ENCODE data around the gene GNB4. TPM values are rescaled to one million over a fixed set of nuclear protein-coding genes. Genes with fewer than 3 reads are reported as not detected.

GNB4 gene
- total RNA-seq, 4 donors from 2014 or later = 32.2 to 47.9 (median 36.3) TPM

GRCh38 chr3:179404307-179404706, 47.0 kb downstream of the GNB4 start:
- WGBS, 2 donors = 90 to 93% methylated on average over 2 of the region's 2 CpGs
- Histone ChIP-seq H3K36me3 (peaks cover 0 to 60% (median 0%) of the 10 kb centered on the region in 3 donors), H3K27ac (no peak overlapping the region), H3K9me3 (no peaks in the 10 kb centered on the region), H3K4me1 (peaks cover 0 to 7% (median 0%) of the 10 kb centered on the region in 4 donors), H3K4me3 (no peak overlapping the region), H3K27me3 (no peaks in the 10 kb centered on the region)
- no peak for DNase-seq (ENCODE audit: low spot score in 2 of 2)
- no peak for TF ChIP-seq POLR2A (IDR thresholded peaks at IDR 0.05)
- TF ChIP-seq, protein P1, sequence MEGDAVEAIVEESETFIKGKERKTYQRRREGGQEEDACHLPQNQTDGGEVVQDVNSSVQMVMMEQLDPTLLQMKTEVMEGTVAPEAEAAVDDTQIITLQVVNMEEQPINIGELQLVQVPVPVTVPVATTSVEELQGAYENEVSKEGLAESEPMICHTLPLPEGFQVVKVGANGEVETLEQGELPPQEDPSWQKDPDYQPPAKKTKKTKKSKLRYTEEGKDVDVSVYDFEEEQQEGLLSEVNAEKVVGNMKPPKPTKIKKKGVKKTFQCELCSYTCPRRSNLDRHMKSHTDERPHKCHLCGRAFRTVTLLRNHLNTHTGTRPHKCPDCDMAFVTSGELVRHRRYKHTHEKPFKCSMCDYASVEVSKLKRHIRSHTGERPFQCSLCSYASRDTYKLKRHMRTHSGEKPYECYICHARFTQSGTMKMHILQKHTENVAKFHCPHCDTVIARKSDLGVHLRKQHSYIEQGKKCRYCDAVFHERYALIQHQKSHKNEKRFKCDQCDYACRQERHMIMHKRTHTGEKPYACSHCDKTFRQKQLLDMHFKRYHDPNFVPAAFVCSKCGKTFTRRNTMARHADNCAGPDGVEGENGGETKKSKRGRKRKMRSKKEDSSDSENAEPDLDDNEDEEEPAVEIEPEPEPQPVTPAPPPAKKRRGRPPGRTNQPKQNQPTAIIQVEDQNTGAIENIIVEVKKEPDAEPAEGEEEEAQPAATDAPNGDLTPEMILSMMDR (IDR thresholded peaks at IDR 0.05) = no peak
- TF ChIP-seq EP300 (IDR thresholded peaks at IDR 0.05) = no peak

GRCh38 chr3:179402963-179403362, 48.3 kb downstream of the GNB4 start:
- no peak for TF ChIP-seq EP300 (IDR thresholded peaks at IDR 0.05)
- TF ChIP-seq, protein P1 (IDR thresholded peaks at IDR 0.05) = no peak
- TF ChIP-seq POLR2A (IDR thresholded peaks at IDR 0.05) = no peak
- WGBS, 2 donors = 62 to 75% methylated on average over 5 of the region's 5 CpGs
- H3K36me3 ChIP-seq = peaks cover 0 to 50% (median 0%) of the 10 kb centered on the region in 3 donors

GRCh38 chr3:179401561-179401960, 49.7 kb downstream of the GNB4 start:
- WGBS, 2 donors = 43 to 50% methylated on average over 3 of the region's 3 CpGs
- Histone ChIP-seq H3K9me3 (no peaks in the 10 kb centered on the region), H3K27ac (no peak overlapping the region), H3K4me3 (no peak overlapping the region), H3K4me1 (peaks cover 0 to 7% (median 0%) of the 10 kb centered on the region in 4 donors), H3K36me3 (peaks cover 0 to 44% (median 0%) of the 10 kb centered on the region in 3 donors), H3K27me3 (no peaks in the 10 kb centered on the region)
- DNase-seq (ENCODE audit: low spot score in 2 of 2) = no peak
- no peak for TF ChIP-seq POLR2A (IDR thresholded peaks at IDR 0.05)
- TF ChIP-seq EP300 (IDR thresholded peaks at IDR 0.05) = no peak
- TF ChIP-seq, protein P1 (IDR thresholded peaks at IDR 0.05) = no peak

More at GRCh38 chr3:179402963-179403362, 48.3 kb downstream of the GNB4 start:
- no peaks in the 10 kb centered on the region for H3K27me3 ChIP-seq
- no peak overlapping the region for H3K4me3 ChIP-seq
- peak overlapping the region in 1 of 4 donors; percentile 28 for H3K27ac ChIP-seq
- H3K4me1 ChIP-seq = peaks cover 0 to 7% (median 0%) of the 10 kb centered on the region in 4 donors
- DNase-seq (ENCODE audit: low spot score in 2 of 2) = no peak
- H3K9me3 ChIP-seq = no peaks in the 10 kb centered on the region

DNA sequence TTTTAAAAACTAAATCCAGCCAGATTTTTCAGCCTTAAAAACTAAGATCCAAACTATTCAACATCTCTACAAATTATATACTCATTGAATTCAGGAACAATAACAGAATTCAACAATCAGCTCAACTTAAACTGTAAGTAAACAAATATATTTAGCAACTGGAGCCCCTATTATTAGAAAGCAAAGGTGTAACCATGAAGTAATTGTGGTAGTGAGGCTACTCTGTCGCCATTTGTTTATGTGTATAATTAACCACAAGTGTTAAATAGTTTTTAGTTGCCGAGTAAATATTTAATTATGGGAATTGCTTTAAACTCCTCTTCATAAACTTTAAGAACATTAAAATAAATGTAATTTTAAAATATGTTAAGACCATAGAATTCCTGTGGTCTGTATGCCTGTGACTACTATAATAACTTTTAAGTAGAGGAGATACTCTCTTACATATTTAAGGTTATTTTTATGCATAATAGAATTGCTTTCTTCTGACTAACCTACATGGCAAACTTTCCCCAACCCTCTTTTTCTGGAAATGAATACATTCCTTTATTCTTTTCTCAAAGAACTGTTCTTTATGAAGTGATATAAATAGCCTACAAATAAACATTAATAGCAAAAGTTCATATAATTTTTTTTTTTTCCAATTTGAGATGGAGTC, 52.6 kb downstream of the GNB4 start:
- DNase-seq (ENCODE audit: low spot score in 2 of 2) = no peak
- WGBS, 2 donors = 66 to 79% methylated on average over 2 of the region's 2 CpGs

GRCh38 chr3:179391906-179392305, 59.4 kb downstream of the GNB4 start:
- Histone ChIP-seq H3K4me3 (no peak overlapping the region), H3K27ac (no peak overlapping the region)
- 76 to 82% methylated on average over 1 of the region's 1 CpG for WGBS, 2 donors

More for the DNA sequence above, 52.6 kb downstream of the GNB4 start:
- peaks cover 0 to 7% (median 0%) of the 10 kb centered on the region in 4 donors for H3K4me1 ChIP-seq
- TF ChIP-seq, protein P1 (IDR thresholded peaks at IDR 0.05) = no peak
- TF ChIP-seq EP300 (IDR thresholded peaks at IDR 0.05) (no peak), POLR2A (IDR thresholded peaks at IDR 0.05) (no peak)
- H3K4me3 ChIP-seq = no peak overlapping the region
- H3K36me3 ChIP-seq = peaks cover 0 to 51% (median 0%) of the 10 kb centered on the region in 3 donors
- no peaks in the 10 kb centered on the region for H3K9me3 ChIP-seq
- H3K27me3 ChIP-seq = no peaks in the 10 kb centered on the region
- H3K27ac ChIP-seq = no peak overlapping the region

More at GRCh38 chr3:179391906-179392305, 59.4 kb downstream of the GNB4 start:
- H3K9me3 ChIP-seq = no peaks in the 10 kb centered on the region
- TF ChIP-seq EP300 (IDR thresholded peaks at IDR 0.05) = no peak
- TF ChIP-seq POLR2A (IDR thresholded peaks at IDR 0.05) = no peak
- TF ChIP-seq, protein P1 (IDR thresholded peaks at IDR 0.05) = no peak
- DNase-seq (ENCODE audit: low spot score in 2 of 2) = no peak
- no peaks in the 10 kb centered on the region for H3K4me1 ChIP-seq
- peaks cover 0 to 74% (median 0%) of the 10 kb centered on the region in 3 donors for H3K36me3 ChIP-seq
- no peaks in the 10 kb centered on the region for H3K27me3 ChIP-seq
